HEK293T (cell line): Measurements from ENCODE around the gene CFAP74.

Source experiments
- ARNT ChIP-seq: fragments of 450-650 bp; IDR thresholded peaks from 2 replicates; pipeline ENCODE4 v1.6.1; 2017; ENCODE audit warnings: mild to moderate bottlenecking
- BHLHE40 ChIP-seq: fragments of 450-650 bp; IDR thresholded peaks from 2 replicates; pipeline ENCODE4 v1.6.1; 2016; ENCODE audit warnings: mild to moderate bottlenecking, moderate library complexity, borderline replicate concordance
- CTBP1 ChIP-seq: fragments of 450-650 bp; IDR thresholded peaks from 2 replicates; pipeline ENCODE4 v1.6.1; 2016; ENCODE audit warnings: borderline replicate concordance
- NFRKB ChIP-seq: fragments of 450-650 bp; IDR thresholded peaks from 2 replicates; pipeline ENCODE4 v1.6.1; 2016; ENCODE audit warnings: mild to moderate bottlenecking, moderate library complexity
- SP1 ChIP-seq: fragments of 450-650 bp; IDR thresholded peaks from 2 replicates; pipeline ENCODE4 v1.6.1; 2017
- SUZ12 ChIP-seq: fragments of 450-650 bp; IDR thresholded peaks from 2 replicates; pipeline ENCODE4 v1.6.1; 2016; ENCODE audit warnings: mild to moderate bottlenecking

DNA sequence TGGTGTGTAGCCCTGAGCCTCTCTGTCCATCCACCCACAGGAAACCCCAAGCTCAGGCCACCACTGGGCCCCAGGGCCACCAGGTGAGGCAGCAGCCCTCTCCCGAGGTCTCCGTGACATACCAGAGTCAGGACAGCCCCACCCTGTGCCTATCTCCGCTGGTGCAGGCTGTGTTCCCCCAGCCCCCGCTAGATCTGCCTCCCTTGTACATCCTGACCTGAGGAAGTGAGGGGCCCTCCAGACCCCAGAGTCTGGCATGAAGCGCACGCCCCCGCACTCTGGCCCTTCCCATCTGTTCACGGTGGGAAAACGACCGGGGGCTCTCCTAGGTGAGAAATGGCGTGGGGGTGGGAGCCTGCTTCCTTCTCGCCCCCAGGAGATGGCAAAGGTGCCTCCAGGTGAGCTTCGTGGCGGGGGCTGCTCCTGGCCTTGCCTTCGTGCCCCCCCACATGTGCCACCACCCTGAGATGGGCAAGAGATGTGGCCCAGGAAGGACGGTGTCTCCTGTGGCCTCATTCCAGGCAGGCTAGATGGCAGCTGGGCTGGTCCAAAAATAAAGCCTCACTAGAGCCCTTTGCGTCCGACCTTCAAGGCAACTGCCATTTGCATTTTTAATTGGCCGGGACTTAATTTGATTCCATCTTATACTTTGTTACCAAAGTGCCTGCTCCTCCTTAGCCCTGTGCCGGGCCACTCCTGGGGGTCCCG, 18.6 kb upstream of the CFAP74 start:
- TF ChIP-seq BHLHE40 (no peak), CTBP1 (no peak), SP1 (no peak), SUZ12 (no peak), ARNT (no peak), NFRKB (no peak)
